HuH-7.5 (cell line): ENCODE results near the gene MBD3L1.

ENCODE experiments used
- DNase-seq: peaks from one replicate; pipeline ENCODE4 v3.0.0; 2011; ENCODE audit warnings: low spot score

Gene MBD3L1

GRCh38 chr19:8881512-8881911, 49.3 kb downstream of the MBD3L1 start:
- DNase-seq: no peak

- DNase-seq: no peak
Observed at GRCh38 chr19:8884416-8884815, 52.2 kb downstream of the MBD3L1 start.

- DNase-seq: no peak
Observed at GRCh38 chr19:8887364-8887763, 55.2 kb downstream of the MBD3L1 start.

- no peak for DNase-seq
Observed at GRCh38 chr19:8890260-8890659, 58.1 kb downstream of the MBD3L1 start.
